AG09309 (cell line): ENCODE measurements around the gene F12.

Source experiments
- DNase-seq: peaks from one replicate; pipeline ENCODE4 v3.0.0-alpha.2; 2010; ENCODE audit warnings: low read depth
- H3K4me3 ChIP-seq: 2 replicates; pipeline ENCODE4 v1.5.1; 2011; ENCODE audit warnings: mild to moderate bottlenecking, low read depth, low read length, moderate library complexity; ENCODE audit not compliant: control insufficient read depth
- TF ChIP-seq, protein P1 (sequence below): IDR thresholded peaks from 2 replicates; pipeline ENCODE4 v1.5.1; 2011; ENCODE audit warnings: mild to moderate bottlenecking, low read depth, low read length, inconsistent platforms; ENCODE audit not compliant: insufficient read depth, control insufficient read depth; ENCODE audit errors: missing control alignments

F12 gene

DNA sequence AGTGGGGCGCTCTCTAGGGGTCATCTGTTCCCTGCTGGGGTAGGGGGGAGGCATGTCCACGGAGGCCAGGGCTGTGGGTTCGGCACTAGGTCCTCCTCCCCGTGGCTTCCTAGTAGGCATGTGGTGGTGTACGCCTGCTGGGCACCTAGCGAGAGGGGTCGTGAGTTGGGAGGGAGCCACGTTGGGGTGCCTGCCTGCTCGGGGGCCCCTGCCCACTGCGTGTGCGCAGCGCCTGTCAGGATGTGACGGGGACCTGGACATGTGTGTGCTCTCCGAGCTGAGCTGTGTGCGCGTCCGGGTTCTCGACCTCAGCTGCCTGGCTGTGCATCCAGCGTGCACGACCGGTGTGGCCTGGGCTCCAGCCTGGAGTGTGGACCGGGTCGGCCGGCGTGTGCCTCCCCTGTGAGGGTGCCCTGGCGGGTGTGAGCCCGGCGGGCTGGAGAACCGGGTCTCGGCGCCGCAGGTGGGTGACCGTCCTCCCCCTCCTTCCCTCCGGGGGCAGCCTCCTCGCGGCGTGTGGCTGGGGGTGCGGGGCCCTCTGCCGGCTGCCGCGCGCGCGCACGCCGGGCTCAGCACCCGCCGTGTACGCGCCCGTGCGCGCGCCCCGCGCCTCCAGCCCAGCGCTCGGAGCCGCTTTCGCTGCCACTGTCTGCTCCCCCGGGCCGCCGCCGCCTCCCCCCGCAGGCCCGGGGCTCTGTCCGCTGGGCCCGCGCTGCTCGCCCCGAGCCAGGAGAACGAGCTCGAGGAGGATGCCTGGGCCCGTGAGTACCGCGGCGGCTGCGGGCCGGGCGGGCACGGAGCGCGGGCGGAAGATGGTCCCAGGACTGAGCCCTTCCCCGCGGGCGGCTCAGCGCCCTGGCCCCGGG lies 37.1 kb upstream of the F12 start, which contains the start of gene PRR7:
PRR7 (plus strand) TSS at position 615 of the 866 bp plus-strand sequence. CDS start 8,254 bp downstream, outside the sequence.
- DNase-seq, result no peak
- TF ChIP-seq, protein P1, sequence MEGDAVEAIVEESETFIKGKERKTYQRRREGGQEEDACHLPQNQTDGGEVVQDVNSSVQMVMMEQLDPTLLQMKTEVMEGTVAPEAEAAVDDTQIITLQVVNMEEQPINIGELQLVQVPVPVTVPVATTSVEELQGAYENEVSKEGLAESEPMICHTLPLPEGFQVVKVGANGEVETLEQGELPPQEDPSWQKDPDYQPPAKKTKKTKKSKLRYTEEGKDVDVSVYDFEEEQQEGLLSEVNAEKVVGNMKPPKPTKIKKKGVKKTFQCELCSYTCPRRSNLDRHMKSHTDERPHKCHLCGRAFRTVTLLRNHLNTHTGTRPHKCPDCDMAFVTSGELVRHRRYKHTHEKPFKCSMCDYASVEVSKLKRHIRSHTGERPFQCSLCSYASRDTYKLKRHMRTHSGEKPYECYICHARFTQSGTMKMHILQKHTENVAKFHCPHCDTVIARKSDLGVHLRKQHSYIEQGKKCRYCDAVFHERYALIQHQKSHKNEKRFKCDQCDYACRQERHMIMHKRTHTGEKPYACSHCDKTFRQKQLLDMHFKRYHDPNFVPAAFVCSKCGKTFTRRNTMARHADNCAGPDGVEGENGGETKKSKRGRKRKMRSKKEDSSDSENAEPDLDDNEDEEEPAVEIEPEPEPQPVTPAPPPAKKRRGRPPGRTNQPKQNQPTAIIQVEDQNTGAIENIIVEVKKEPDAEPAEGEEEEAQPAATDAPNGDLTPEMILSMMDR, result no peak
- H3K4me3 ChIP-seq, result peak within 1 kb of the TSS; percentile 63

DNA sequence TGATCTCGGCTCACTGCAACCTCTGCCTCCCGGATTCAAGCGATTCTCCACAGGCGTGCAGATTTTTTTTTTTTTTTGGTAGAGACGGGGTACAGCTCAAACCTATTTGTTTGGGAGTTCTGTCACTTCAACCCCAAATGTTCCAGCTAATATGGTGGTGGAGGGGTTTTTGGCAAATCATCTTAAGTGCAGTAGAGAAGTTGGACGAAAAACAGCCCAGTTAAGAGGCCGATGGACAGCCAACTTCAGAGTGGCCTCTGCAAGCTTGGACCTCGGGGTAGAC lies 36.5 kb upstream of the F12 start:
- H3K4me3 ChIP-seq, result peak overlapping the region; percentile 63
- TF ChIP-seq, protein P1, result no peak
- DNase-seq, result no peak

GRCh38 chr5:177445052-177445916 lies 35.9 kb upstream of the F12 start:
- no peak for DNase-seq
- H3K4me3 ChIP-seq, result no peak overlapping the region
- TF ChIP-seq, protein P1, result no peak

GRCh38 chr5:177444106-177445051 lies 35.0 kb upstream of the F12 start:
- no peak overlapping the region for H3K4me3 ChIP-seq
- no peak for DNase-seq
- TF ChIP-seq, protein P1, result no peak

DNA sequence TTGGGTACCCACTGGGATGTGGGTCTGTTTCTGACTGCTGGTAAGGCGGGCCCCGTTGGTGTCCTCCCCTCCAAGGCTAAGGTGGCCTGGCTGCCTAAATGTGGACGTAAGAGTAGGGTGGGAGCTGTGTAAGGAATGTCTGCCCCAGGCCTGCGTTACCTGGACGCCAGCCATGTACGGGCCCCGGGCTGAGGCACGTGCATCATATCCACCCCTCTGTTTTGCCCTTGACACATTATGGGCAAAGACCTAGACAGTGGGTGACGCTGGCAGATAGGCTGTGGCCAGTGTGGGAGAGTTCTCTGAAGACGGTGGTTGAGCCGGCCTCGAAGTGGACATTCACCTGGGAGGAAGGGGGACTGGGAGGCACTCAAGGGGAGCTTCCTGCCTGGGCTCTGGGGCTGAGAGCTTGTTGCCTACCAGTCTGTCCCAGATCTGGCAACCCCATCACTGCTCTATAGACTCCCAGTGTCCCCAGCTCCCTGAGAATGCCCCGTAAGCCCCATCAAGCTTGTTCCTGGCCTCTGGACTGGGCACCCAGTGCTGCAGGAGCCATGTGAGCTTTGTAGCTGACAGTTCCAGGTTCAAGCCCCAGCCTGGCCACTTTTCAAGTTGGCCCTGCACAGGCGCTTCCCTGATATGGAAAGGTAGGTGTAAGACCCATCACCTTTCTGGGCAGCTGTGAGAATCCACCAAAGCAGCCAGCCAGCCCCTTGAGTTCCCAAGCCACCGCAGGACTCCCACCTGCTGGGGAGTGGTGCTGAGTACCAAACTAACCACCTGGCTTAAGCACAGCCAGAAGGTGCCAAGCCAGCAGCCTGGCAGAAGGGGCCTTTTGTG lies 34.0 kb upstream of the F12 start:
- no peak overlapping the region for H3K4me3 ChIP-seq
- TF ChIP-seq, protein P1, result no peak
- DNase-seq, result no peak
